Measurements from ENCODE around the gene NELFCD. TPM values are rescaled to one million over a fixed set of nuclear protein-coding genes. Genes with fewer than 3 reads are reported as not detected.

Gene NELFCD
- polyA plus RNA-seq, 1 experiment: 79.6 TPM

- no peak overlapping the region for H3K4me3 ChIP-seq (ENCODE audit: low read depth, low read length)
- DNase-seq (ENCODE audit: low read depth): no peak
- ChIA-PET CTCF (interaction anchor here (0.8 to 1.2 kb wide), 2 partner anchors 8 to 16 kb away, joined by 3 to 4 read pairs; partner anchors contain the start of gene ATP5F1E), POLR2A (no interaction called here)
- no peaks in the 10 kb centered on the region for H3K27me3 ChIP-seq (ENCODE audit: control insufficient read depth, insufficient read depth, low read length)
- H3K36me3 ChIP-seq (ENCODE audit: control insufficient read depth, insufficient read depth, low read length): no peaks in the 10 kb centered on the region; the same call in 1 of the 2 replicates
- TF ChIP-seq CTCF (IDR thresholded peaks at IDR 0.05; ENCODE audit: insufficient read depth, low read depth, low read length): no peak
These were observed 35.0 kb downstream of the NELFCD start for GRCh38 chr20:59015812-59016711.

GRCh38 chr20:59016795-59017492, 35.9 kb downstream of the NELFCD start:
- TF ChIP-seq CTCF (IDR thresholded peaks at IDR 0.05; ENCODE audit: insufficient read depth, low read depth, low read length): no peak
- CTCF ChIA-PET: interaction anchor here (1.0 to 1.2 kb wide), 2 partner anchors 15 to 145 kb away, joined by 3 read pairs; partner anchors contain the start of gene ATP5F1E
- no peak for DNase-seq (ENCODE audit: low read depth)
- no peaks in the 10 kb centered on the region for H3K27me3 ChIP-seq (ENCODE audit: control insufficient read depth, insufficient read depth, low read length)
- no peaks in the 10 kb centered on the region; the same call in 1 of the 2 replicates for H3K36me3 ChIP-seq (ENCODE audit: control insufficient read depth, insufficient read depth, low read length)
- POLR2A ChIA-PET: no interaction called here
- H3K4me3 ChIP-seq (ENCODE audit: low read depth, low read length): no peak overlapping the region

- Histone ChIP-seq H3K4me3 (ENCODE audit: low read depth, low read length) (no peak overlapping the region), H3K36me3 (ENCODE audit: control insufficient read depth, insufficient read depth, low read length) (no peaks in the 10 kb centered on the region; the same call in 1 of the 2 replicates), H3K27me3 (ENCODE audit: control insufficient read depth, insufficient read depth, low read length) (no peaks in the 10 kb centered on the region)
- DNase-seq (ENCODE audit: low read depth): no peak
- ChIA-PET POLR2A (no interaction called here), CTCF (interaction anchor here (1.0 to 1.2 kb wide), 2 partner anchors 14 to 146 kb away, joined by 3 read pairs; partner anchors contain the start of gene ATP5F1E)
- TF ChIP-seq CTCF (IDR thresholded peaks at IDR 0.05; ENCODE audit: insufficient read depth, low read depth, low read length): no peak
These were observed 36.6 kb downstream of the NELFCD start for GRCh38 chr20:59017493-59018231.

- no peak for TF ChIP-seq CTCF (IDR thresholded peaks at IDR 0.05; ENCODE audit: insufficient read depth, low read depth, low read length)
- peaks cover 2% of the 10 kb centered on the region for H3K36me3 ChIP-seq (ENCODE audit: control insufficient read depth, insufficient read depth, low read length)
- H3K27me3 ChIP-seq (ENCODE audit: control insufficient read depth, insufficient read depth, low read length): no peaks in the 10 kb centered on the region
- no peak overlapping the region for H3K4me3 ChIP-seq (ENCODE audit: low read depth, low read length)
- DNase-seq (ENCODE audit: low read depth): no peak
- CTCF ChIA-PET: no interaction called here
- POLR2A ChIA-PET: no interaction called here
These were observed 37.8 kb downstream of the NELFCD start for GRCh38 chr20:59018817-59019216.

Data from BJ (cell line).